T-helper 2 cell treated with Interferon-gamma antibody and Interleukin-4, amounts not matched to agents 100 ng/mL and 5 ng/mL, for 36 hours (primary cell): Measurements from ENCODE around the gene RFPL3. TPM values are rescaled to one million over a fixed set of nuclear protein-coding genes. Genes with fewer than 3 reads are reported as not detected.

Experiments used
- intact Hi-C: fragments of 100-400 bp; cut with micrococcal nuclease; formaldehyde crosslinking; loops from one replicate; pipeline ENCODE4 v1.15.1; 2023
- total RNA-seq: library from RNA; stranded (reverse); gene quantifications from 2 replicates; pipeline ENCODE4 v1.2.3, GENCODE V29; 2022

The RFPL3 gene
- total RNA-seq, 1 donor from 2014 or later = not detected

DNA sequence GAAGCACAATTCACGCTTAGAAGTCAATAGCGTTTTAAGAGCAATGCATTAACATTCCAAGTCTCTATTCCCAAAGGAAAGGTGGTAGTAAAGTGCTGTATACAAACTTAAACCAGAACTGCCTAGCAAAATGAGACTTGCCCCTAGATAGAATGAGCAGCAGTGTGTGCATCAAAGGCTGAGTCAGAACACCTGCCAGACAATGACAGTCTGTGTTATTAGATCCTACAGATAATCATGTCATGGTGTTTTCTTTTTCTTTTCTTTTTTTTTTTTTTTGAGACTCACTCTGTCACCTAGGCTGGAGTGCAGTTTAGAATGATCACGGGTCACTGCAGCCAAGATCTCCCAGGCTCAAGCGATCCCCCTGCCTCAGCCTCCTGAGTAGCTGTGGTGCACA, 52.8 kb downstream of the RFPL3 start:
- intact Hi-C loops = loop anchor here (5.0 to 10.0 kb wide), 2 partner anchors 438 to 746 kb away; partner anchors contain the start of gene PISD

Other genes starting within 250 kb of the RFPL3 start
- not detected in 2 replicates for gene C22orf42, start 198.6 kb upstream of the RFPL3 start, total RNA-seq
- 0.09 TPM in 1 of 2 replicates, not detected in the other for gene RFPL2, start 152.8 kb upstream of the RFPL3 start, total RNA-seq
- gene SLC5A4, start 102.5 kb upstream of the RFPL3 start, total RNA-seq = not detected in 2 replicates
- gene RTCB, start 54.4 kb downstream of the RFPL3 start, total RNA-seq = 60.2 and 65.5 TPM in 2 replicates
- gene BPIFC, start 106.6 kb downstream of the RFPL3 start, total RNA-seq = not detected in 2 replicates
- 101 and 103 TPM in 2 replicates for gene FBXO7, start 116.9 kb downstream of the RFPL3 start, total RNA-seq